B cell (primary cell): ENCODE data around the gene ERI2.
A peak's percentile ranks its signal among the peaks of the same experiment; 100 is the strongest.

Experiments used
- CTCF ChIP-seq: fragments of 200-600 bp; IDR thresholded peaks from one replicate; pipeline ENCODE4 v1.8.0; 2022; ENCODE audit warnings: antibody characterized with exemption, mild to moderate bottlenecking
- EZH2 ChIP-seq: IDR thresholded peaks from 2 replicates; pipeline ENCODE4 v1.6.1; 2012; ENCODE audit warnings: borderline replicate concordance, low read depth, mild to moderate bottlenecking, moderate library complexity, low read length; ENCODE audit not compliant: insufficient read depth, poor library complexity, severe bottlenecking

DNA sequence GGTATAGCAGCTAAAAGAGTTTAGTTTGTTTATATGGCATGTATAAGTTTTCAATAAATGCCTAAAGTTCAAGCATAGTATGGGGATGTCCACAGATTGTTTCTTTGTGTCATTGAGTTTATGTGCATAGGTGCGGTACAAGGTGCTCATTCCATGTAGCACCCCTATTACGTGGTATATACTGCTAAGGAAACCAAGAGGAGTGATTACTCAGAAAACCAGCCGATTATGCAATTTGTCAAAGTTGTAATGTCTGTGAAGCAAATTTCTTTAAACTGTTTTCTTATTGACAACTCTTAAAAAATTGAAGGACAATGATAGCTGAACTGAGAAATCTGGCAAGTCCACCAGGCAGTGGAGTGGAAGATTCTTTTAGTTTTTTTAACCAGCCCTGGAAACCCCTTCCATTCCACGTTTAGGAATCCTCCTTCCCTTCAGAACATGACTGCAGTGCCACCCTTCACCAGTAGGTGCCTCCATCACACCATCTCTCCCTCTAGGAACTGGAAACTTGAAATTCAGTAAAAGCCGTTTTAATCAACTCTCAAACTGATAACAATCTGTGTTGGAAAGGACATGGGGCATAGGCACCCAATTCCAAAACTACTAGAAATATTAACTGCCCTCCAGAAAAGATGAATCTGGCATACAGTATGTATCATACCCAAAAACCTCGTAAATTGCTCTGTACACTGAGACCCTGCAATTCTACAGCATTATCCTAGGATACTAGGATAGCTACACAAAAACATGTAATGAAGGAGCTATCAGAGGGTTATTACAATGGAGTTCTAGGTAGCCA lies 43.5 kb upstream of the ERI2 start:
- no peak for TF ChIP-seq EZH2
- peak; percentile 100 for TF ChIP-seq CTCF
